Posterior vena cava (tissue), 2 donors: ENCODE data around the gene CELF1. TPM values are rescaled to one million over a fixed set of nuclear protein-coding genes. Genes with fewer than 3 reads are reported as not detected.

Experiments used
- DNase-seq: peaks from one replicate; pipeline ENCODE4 v3.0.0-alpha.2; 2020; ENCODE audit warnings: low spot score
- intact Hi-C, 2 donors: fragments of 100-400 bp; cut with DNase I; formaldehyde crosslinking; loops; one replicate each; pipeline versions ENCODE4 v1.14.1 to v1.14.2; 2022 to 2023
- total RNA-seq, 2 donors: library from RNA; stranded (reverse); fragmentation: NEBNext Ultra II Directional; extraction: Animal tissue kit (Norgen Biotek cat#: 25700); gene quantifications; one replicate each; pipeline ENCODE4 v1.2.1, GENCODE V29; 2021
- donor health status: DM: yes; HTN: yes; CAD: no.
- donor health status: DM: yes; HTN: yes; CAD: no.

Gene CELF1
- total RNA-seq, 2 donors from 2014 or later, result 83.8 to 96.3 TPM

DNA sequence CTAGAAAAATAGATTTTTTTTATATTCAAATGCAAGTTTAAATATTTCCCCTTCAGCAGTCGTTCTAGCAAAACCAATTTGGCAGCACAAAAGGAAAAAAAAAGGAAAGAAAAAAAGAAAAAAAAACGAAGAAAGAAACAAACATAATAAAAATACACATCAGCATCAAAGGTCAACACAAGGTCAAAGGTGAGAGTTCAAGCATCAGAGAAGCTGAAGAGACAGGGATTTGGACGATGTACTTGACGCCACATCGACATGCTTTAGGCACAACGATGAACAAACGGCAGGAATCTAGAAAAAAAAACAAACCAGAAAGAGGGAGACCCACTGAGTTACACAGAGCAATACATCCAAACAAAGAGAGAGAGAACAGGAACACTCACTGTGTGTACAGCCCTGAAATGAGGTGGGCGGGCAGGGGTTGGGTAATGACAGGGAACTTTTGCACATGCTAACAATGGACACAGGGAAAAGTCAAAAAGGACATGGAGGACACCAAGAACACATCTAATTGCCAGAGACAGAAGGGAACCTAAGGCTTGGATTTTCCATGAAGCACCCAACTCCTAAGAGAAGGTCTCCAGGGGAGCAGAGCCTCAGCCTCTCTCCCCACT is 84.2 kb downstream of the CELF1 start:
- DNase-seq, result no peak
- intact Hi-C loops, result no loop called here

DNA sequence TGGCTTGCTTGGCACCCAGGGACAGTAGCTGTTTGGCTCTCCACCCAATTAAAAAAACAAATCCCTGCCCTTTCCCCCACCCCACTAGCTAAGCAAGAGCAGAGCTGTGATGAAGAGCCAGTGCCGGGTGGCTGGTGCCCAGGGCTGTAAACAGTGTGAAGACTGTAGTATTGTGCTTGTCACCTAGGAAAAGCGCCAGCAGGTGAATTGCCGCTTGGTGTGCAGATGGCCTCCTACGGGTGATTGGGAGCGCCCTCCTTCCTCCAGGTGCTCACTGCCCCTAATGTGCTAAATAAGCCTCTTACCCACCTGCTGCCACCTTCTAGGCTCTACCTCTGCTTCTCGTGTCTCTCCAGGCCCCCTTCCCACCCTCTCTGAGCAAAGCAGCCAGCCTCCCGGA is 85.6 kb downstream of the CELF1 start:
- peak; percentile 41 for DNase-seq

DNA sequence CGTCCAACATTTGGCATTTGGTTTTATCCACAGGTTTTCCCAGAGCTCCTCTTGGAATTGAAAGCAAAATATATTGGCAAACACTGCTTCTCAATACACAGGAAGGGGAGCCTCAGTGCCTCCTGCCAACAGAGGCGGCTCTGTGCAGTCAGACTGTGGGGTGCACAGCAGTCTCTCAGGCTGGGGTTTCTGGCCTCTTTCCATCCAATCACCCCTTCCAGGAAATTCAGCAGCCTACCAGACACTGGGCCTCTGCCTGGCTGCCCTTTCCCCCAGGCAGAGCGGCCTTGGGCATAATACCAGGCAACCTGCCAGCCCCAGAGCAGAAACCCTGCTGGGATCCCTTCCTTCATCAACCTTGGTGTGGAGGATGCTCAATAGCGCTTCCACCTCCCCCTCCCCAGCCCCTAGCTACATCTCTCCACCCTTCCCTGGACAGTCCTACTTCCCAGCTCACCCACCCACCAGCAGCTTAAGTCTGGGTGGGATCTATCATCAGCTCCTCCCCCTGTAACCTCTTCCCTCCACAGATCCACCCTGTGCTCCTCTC is 86.2 kb downstream of the CELF1 start:
- peak; percentile 62 for DNase-seq
- intact Hi-C loops, result no loop called here

More for the DNA sequence above, 85.6 kb downstream of the CELF1 start:
- intact Hi-C loops, result no loop called here

DNA sequence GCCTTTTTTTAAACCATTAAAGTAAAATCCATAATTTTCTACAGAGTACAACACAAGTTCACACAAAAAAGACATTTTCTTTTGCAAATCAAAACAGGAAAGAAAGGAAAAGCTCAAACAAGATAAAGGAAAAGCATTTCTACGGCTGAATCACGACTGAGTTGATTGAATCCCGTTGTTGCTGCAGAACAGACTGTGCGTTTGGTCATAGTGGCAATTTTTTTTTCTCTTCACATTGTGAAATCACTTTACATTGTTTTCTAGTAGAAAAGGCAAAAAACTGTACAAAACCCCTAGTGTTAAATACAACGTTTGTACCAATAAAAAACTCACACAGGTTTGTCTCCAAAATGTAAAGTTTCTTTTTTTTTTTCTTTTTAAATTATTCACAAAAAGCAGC is 86.7 kb downstream of the CELF1 start:
- no peak for DNase-seq
- intact Hi-C loops, result no loop called here

DNA sequence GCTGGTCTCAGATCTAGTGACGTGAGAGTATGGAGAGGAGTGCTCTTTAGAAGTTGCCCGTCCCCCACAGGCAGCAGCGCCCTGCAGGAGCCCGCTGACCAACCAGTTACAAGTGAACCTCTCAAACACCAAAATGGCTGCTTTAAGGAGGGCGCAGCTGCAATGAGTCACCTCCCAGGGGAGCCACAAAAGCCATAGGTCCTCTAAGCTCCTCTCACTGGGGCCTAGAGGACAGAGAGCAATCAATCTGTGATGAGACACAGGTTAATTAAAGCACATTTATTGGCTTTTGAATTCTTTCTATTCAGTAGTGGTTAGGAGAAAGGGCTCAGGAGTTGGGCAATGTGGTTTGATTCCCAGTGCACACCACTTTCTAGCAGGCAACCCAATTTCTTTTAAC is 88.4 kb downstream of the CELF1 start:
- DNase-seq, result peak; percentile 42
- intact Hi-C loops, result no loop called here

DNA sequence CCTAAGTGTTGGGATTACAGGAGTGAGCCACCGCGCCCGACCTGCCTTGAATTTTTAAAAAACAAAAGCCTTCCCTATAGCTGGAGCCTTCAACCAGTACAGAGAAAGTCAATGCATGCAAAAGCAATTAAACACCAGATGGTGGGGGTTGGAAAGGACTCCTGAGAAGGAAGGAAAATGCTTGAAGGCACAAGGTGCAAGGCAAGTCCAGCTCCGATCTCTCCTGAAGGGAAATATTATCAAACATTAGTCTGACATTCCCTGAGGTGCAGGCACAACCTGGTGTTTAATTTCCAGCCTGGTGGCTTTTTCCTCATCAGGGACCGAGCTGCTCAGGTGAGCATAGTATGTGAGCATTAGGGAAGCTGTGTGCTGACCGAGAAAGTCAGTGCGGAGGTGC is 91.1 kb downstream of the CELF1 start:
- intact Hi-C loops, result no loop called here
- no peak for DNase-seq

DNA sequence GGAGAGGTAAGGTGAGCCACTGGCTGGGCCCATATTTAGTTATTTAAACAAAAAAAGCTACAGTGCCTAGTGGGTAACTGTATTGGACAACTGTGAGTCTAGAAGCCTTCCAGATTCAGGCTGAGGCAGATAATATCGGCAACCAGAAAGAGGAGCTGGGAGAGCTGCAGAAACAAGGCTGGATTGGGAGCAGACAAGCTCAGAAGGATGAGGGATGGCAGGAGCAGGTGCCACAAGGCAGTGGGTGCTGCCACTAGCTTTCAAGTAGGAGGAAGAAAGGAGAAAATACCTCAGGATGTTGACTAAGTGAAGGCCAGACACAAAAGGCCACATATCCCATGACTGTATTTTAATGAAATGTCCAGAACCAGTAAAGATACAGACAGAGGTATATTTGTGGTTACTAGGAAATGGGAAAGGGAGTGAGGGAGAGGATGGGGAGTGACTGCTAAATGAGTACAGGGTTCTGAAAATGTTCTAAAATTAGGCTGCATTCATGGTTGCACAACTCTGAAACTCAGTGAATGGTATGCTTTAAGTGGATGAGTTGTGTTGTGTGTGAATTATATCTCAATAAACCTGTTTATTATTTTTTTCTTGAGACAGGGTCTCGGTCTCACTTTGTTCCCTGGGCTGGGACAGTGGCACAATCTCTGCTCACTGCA is 92.2 kb downstream of the CELF1 start:
- intact Hi-C loops, result no loop called here
- DNase-seq, result no peak

DNA sequence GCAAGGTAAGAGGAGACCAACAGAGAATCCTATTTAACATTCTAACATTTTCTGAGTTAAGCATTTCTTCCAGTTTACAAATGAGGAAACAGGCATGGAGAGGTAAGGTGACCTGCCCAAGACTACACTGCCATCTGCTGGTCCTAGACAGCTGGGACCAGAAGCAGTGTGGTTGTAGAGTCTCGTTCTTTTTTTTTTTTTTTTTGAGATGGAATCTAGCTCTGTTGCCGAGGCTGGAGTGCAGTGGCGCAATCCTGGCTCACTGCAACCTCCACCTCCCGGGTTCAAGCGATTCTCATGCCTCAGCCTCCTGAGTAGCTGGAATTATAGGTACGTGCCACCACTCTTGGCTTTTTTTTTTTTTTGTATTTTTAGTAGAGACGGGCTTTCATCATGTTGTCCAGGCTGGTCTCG is 98.7 kb downstream of the CELF1 start:
- intact Hi-C loops, result loop anchor here in 1 of 2 donors (10.0 kb wide), 1 partner anchor 79 kb away; the partner anchor contains the start of gene SPI1
- DNase-seq, result peak; percentile 91

DNA sequence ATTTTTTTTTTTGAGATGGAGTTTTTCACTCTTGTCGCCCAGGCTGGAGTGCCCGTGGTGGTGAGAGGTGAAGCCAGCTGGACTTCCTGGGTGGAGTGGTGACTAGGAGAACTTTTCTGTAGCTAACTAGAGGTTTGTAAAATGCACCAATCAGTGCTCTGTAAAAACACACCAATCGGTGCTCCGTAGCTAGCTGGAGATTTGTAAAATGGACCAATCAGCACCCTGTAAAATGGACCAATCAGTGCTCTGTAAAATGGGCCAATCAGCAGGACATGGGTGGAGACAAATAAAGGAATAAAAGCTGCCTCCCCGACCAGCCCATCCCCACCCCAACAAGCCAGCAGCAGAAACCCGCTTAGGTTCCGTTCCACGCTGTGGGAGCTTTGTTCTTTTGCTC is 99.6 kb downstream of the CELF1 start:
- intact Hi-C loops, result loop anchor here in 1 of 2 donors (10.0 kb wide), 1 partner anchor 79 kb away; the partner anchor contains the start of gene SPI1
- no peak for DNase-seq

DNA sequence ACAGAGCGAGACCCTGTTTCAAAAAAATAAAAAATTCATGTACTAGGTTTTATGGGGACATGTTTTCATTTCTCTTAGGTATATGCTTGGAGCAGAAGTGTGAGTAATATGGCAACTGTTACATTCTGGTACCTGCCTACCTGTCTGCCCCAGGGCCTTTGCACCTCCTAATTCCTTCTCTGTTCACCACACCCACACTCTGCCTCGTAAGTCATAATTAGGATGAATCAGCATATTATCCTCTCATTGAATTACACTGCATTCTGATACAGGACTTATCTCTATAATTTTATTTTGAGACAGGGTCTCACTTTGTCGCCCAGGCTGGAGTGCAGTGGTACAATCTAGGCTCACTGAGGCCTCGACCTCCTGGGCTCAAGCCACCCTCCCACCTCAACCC is 100.9 kb downstream of the CELF1 start:
- no peak for DNase-seq
- intact Hi-C loops, result loop anchor here in 1 of 2 donors (10.0 kb wide), 1 partner anchor 77 kb away; the partner anchor contains the start of gene SPI1

DNA sequence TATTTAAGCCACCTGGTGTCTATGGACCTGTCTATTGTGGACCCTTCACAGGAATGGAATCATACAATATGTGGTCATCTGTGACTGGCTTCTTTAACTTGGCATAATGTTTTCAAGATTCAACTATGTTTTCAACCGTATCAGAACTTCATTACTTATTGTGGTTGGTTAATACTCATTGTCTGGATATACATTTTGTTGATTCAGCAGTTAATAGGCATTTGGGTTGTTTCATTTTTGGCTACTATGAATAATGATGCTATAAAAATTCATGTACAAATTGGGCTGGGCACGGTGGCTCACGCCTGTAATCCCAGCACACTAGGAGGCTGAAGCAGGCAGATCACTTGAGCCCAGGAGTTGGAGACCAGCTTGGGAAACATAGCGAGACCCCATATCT is 101.5 kb downstream of the CELF1 start:
- intact Hi-C loops, result loop anchor here in 1 of 2 donors (10.0 kb wide), 1 partner anchor 77 kb away; the partner anchor contains the start of gene SPI1
- DNase-seq, result no peak

DNA sequence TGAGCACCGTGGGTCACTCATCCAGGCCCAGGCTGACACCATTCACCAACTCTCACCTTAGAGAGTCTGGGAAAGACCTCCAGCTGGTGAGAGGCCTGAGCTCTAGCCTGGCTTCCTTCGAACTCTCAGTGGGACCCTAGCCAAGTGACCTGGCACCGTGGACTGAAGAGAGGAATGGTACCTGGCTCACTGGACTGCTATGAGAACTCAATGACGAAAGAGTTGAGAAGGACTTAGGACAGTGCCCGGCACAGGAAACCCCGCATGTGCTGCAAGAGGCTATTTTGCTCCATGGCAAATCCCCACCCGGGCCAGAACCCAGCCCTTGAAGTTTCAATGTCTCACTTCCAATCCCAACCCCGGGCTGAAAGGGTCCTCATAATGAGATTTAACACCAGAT is 103.4 kb downstream of the CELF1 start:
- intact Hi-C loops, result loop anchor here in 1 of 2 donors (5.0 kb wide), 1 partner anchor 77 kb away; no protein-coding TSS in a partner anchor
- no peak for DNase-seq

DNA sequence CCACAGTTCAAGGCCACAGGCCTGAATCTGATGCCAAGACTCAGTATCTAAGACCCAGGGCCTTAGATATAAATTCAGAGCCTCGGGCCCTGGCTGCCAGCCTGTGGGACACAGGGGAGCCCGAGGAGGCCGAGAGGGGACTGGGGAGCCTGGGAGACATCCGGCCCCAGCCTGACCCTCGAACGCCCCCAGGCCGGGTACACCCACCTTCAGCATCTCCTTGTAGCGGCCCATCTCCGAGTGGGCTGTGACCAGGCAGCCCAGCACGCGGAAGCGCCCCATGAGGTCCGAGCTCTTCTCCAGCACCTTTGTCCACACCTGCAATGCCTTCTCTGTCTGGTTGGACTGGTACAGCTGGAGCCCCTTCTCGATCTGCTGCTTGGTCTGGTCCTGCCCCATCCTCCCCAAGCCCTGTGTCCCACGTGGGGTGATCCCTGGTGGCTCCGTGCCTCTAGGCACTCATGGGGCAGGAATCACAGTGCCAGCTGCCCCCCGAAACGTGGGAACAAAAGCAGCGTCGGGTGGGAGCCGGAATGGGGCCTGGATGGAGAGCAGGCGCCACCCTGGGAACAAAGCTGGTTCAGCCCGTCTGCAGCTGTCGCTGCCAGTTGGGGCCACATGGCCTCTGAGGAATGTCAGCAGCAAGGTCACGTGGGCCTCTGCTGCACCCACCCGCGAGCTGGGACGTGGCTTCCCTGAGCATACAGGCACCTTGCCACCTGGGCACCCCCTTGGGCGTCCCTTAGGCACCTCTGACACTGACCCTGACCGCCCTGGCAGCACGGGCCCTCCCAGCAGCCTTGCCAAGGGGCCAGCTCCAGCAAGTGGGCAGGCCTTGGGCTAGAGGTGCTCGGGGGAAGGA is 104.1 kb downstream of the CELF1 start, which contains the start of gene RAPSN:
RAPSN (minus strand) TSS at position 571 of the 862 bp plus-strand sequence; CDS start at position 399, 172 bp downstream.
- intact Hi-C loops, result loop anchor here in 1 of 2 donors (5.0 kb wide), 1 partner anchor 76 kb away; no protein-coding TSS in a partner anchor
- no peak for DNase-seq

DNA sequence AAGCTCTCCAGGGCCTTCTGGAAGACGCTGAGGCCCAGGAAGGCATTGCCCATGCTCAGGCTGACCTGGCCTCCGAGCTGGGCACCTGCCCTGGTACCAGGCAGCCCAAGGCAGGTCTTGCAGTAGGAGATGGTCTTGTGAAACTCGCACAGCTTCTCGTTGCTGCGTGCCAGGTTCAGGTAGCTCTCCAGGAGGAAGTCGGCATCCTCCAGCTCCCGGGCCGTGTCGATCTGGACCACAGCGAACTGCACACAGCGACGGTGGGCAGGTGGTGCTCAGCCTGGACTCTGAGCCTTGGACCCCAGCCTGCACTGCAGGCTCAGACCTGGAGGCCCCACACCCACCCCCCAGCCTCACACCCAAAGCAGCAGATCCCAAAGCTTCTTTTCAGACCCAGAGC is 105.0 kb downstream of the CELF1 start:
- intact Hi-C loops, result loop anchor here in 1 of 2 donors (5.0 kb wide), 1 partner anchor 76 kb away; no protein-coding TSS in a partner anchor
- no peak for DNase-seq

DNA sequence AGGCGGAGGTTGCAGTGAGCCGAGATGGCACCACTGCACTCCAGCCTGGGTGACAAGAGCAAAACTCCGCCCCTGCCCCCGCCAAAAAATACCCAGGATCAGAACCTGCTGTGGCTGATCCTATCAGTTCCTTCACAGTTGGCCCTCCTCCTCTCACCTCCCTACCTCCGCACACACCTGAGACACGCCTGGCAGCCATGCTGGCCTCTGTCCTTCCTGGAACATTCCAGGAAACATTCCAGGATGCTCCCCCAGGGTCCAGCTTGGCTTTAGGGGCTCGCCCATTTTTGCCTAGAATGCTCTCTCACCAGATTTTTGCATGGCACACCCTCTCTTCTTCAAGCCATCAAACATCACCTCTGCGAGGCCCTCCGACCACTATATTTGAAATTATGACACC is 106.1 kb downstream of the CELF1 start:
- no peak for DNase-seq
- intact Hi-C loops, result loop anchor here in 1 of 2 donors (5.0 kb wide), 1 partner anchor 75 kb away; no protein-coding TSS in a partner anchor

DNA sequence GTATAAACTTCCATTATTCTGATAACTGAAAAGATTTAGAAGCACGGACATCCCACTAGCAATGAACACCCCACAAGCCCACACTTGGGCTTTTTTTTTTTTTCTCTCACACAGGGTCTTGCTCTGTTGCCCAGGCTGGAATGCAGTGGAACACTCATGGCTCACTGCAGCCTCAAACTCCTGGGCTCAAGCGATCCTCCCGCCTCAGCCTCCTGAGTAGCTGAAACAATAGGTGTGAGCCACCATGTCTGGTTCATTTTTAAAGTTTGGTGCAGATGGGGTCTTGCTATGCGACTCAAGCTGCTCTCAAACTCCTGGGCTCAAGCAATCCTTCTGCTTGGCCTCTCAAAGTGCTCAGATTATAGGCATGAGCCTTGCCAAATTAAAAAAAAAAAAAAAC is 107.1 kb downstream of the CELF1 start:
- intact Hi-C loops, result loop anchor here in 1 of 2 donors (5.0 kb wide), 1 partner anchor 74 kb away; no protein-coding TSS in a partner anchor
- no peak for DNase-seq

DNA sequence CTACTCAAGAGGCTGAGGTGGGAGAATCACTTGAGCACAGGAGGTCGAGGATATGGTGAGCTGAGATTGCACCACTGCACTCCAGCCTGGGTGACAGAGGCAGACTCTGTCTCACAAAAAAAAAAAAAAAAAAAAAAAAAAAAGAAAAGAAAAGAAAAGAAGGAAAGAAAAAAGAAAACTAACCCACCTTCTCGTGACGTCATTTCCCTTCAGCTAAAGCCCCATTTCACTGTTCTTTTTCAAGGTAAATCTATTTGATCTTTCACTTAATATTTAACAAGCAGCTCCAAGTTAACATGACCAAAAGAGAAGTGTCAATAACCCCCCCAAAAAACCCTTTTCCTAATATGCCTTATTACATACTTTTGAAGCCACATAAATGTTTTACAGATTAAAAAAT is 109.1 kb downstream of the CELF1 start:
- intact Hi-C loops, result no loop called here
- no peak for DNase-seq

DNA sequence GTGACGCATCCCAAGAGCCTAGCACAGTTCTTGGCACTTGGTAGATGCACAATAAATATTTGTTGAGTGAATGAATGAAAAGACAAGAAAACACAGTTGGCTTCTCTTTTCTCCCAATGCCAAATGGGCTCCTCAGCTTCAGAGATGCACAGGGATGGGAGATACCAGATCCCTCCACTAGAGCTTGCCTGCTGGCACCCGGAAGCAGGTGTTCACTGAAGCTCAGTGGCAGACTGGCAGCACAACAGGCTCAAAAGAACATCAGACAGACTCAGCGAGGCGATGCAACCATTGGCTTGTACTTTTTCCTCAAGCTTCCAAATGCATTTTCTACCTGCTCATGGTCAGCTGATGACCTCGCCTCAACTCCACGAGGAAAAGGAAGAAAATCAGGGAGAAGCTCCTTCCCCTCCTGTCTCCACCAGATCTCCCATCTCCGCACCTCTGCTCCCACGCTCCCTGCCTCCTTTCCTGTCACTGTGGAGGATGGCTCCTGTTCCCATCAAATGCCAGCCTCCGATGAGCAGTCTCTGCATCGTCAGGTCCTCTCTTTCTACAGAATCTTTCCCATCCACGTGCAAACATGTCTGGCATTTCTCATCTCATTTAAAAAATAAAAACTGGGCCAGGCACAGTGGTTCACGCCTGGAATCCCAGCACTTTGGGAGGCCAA is 109.8 kb downstream of the CELF1 start:
- intact Hi-C loops, result no loop called here
- no peak for DNase-seq

DNA sequence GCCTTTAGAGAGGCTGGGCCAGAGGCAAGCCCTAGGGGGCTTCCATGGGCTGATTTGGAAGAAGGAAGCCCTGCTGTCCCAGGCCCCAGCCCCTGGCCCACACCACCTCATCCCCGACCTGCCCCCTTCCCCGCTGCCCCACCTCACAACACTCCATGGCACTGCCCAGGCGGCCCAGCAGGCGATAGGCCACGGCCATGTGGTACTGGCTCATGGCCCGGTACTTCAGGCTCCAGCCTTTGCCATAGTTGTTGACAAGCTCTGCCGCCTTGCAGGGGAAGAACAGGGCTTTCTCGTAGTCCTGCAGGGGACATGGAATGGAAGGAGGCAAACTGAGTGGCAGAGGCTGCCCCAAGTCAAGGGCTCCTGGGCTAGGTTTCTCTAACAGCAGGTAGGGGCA is 110.4 kb downstream of the CELF1 start:
- DNase-seq, result no peak
- intact Hi-C loops, result no loop called here
